Smooth muscle cell of the brain vasculature (primary cell): ENCODE results near the gene DAP3.
"Not testable (repeated sequence)": the region's sequence is repeated elsewhere in the genome, so short reads cannot be mapped to it uniquely, and the experiment has no call there.

ENCODE experiments used
- DNase-seq: peaks from one replicate; pipeline ENCODE4 v3.0.0-alpha.2; 2012; ENCODE audit warnings: low read depth, low spot score

Gene DAP3

DNA sequence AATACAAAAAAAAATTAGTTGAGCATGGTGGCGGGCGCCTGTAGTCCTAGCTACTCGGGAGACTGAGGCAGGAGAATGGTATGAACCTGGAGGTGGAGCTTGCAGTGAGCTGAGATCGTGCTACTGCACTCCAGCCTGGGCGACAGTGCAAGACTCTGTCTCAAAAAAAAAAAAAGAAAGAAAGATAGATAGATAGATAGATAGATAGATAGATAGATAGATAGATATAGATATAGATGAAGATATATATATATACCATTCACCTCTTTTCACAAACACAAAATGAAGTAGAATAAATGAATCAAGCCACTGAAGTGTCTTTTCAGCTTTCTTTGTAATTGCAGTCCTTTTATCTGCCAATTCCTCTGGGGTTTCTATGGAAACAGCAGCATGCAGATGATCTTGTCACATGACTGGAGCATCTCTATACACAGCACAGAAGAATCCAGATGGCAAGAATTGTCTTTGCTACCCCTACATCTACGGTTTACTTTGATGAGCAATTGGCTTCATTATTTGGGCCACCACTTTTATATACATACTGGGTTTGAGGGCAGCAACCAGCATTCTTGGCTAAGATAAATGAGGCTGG is 29.7 kb downstream of the DAP3 start:
- DNase-seq, result not testable (repeated sequence)

DNA sequence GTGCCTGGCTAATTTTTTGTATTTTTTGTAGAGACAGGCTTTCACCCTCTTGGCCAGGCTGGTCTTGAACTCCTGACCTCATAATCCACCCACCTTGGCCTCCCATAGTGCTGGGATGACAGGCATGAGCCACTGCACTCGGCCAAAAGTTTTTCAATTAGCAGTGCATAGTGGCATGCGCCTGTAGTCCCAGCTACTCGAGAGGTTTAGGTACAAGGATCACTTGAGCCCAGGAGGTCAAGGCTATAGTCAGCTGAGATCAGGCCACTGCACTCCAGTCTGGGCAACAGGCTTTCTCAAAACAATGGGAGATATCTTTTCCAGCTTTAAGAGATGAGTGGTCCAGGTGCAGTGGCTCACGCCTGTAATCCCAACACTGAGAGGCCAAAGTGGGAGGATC is 30.8 kb downstream of the DAP3 start:
- DNase-seq, result no peak

DNA sequence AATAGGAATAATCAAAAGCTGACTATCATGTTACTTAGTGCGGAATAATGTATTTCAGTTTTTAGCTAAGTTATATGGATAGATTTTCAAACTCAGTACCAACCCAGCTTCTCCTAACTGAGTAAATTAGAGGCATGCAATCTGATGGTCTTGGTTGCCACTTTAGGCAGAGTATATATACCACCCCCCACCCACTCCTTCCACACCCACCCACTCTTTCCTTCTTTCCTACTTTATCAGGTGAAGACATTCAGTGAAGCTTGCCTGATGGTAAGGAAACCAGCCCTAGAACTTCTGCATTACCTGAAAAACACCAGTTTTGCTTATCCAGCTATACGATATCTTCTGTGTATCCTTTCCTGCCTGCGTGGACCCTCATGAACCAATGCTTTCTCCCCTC is 36.3 kb downstream of the DAP3 start:
- no peak for DNase-seq

DNA sequence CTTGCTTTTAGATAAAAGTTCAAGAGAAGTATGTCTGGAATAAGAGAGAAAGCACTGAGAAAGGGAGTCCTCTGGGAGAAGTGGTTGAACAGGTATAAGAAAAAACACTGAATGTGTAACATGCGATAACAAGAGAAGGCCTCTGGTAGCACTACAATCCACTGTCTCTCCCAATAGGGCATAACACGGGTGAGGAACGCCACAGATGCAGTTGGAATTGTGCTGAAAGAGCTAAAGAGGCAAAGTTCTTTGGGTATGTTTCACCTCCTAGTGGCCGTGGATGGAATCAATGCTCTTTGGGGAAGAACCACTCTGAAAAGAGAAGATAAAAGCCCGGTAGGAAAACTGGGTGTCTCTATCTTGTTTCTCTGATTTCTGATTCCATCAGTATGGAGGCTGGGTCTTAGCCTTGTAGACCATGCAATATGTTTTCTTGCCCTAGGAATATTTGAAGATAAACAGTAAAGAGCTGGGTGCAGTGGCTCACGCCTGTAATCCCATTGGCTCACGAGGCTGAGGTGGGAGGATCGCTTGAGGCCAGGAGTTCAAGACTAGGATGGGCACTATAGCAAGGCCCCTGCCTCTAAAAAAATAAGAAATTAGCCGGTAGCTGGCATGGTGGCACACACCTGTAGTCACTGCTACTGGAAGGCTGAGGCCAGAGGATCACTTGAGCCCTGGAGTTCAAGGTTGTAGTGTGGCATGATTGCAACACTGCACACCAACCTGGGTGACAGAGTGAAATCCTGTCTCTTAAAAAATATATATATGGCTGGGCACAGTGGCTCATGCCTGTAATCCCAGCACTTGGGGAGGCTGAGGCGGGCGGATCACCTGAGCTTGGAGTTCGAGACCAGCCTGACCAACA is 40.4 kb downstream of the DAP3 start:
- DNase-seq, result peak; percentile 36

DNA sequence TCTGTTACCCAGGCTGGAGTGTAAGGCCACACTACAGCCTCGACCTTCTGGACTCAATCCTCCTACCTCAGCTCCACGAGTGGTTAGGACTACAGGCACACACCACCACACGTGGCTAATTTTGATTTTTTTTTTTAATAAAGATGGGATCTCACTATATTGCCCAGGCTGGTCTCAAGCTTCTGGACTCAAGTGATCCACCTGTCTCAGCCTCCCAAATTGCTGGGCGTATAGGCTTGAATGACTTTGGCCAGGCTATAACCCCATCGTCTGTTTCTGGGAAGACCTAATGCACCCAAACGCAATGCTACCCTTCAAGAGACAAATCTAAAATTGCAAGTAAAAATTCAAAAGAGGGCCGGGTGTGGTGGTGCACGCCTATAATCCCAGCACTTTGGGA is 52.1 kb downstream of the DAP3 start:
- DNase-seq, result no peak

DNA sequence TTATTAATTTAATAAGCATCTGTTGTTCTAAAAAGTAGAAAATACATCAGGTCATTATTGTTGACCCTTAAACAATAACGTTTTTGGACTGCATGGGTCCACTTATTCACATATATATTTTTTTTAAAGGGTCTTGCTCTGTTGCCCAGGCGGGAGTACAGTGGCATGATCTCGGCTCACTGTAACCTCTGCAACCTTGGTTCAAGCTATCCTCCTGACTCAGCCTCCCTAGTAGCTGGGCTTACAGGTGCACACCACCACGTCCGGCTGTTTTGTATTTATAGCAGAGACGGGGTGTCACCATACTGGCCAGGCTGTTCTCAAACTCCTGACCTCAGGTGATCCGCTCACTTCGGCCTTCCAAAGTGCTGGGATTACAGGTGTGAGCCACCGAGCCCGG is 53.0 kb downstream of the DAP3 start:
- DNase-seq, result no peak

DNA sequence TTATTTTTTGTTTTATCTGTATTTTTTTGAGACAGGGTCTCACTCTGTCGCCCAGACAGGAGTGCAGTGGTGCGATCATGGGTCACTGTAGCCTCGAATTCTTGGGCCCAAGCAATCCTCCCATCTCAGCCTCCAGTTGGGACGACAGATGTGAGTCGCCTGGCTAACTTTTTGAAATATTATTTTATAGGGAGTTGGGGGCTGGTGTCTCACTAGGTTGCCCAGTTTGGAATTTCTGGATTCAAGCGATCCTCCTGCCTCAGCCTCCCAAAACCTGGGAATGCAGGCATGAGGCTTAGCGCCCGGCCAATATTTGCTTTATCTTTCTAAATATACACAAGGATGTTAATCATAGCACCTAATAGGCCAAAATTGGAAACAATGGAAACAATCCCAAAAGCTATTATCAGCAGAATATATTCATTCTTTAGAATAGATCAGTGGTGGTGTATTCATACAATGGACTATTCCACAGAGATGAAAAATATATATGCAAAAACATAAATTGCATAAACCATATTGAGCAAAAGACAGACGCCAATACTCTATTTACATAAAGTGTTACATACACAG is 55.9 kb downstream of the DAP3 start:
- DNase-seq, result no peak

DNA sequence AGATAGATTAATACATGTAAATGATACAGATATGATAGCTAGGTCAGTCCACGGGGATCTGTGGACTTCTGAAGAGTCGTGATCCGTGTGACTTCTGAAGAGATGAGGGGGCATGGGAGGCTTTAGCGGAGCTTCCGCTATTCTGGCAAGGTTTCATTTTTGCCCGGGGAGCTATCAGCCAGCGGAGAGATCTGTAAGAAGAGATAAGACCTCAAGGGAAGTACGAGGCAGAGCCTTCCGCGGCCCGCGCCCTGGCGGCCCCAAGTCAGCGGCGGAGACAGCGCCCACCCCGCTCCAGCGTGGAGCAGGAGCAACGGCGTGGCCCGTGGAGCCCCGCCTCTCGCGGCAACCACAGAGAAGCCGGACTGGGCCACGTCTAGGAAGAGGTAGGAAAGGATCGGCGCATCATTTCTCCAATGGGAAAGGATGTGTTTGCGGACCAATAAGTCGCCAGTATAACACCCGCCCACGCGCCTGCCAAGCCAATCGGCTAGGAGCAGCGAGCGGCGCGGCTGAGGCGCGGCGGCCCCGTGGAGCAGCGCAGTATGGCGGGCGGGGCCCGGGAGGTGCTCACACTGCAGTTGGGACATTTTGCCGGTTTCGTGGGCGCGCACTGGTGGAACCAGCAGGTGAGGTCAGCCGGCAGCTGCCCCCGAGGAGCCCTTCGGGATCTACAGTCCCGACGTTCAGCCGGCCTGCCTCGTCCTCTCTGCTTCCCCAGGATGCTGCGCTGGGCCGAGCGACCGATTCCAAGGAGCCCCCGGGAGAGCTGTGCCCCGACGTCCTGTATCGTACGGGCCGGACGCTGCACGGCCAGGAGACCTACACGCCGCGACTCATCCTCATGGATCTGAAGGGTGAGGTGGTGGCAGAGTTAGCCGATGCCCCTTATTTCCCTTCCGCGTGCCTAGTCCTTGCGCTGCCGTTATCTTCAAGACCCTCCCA is 56.7 kb downstream of the DAP3 start:
- DNase-seq, result peak; percentile 86

DNA sequence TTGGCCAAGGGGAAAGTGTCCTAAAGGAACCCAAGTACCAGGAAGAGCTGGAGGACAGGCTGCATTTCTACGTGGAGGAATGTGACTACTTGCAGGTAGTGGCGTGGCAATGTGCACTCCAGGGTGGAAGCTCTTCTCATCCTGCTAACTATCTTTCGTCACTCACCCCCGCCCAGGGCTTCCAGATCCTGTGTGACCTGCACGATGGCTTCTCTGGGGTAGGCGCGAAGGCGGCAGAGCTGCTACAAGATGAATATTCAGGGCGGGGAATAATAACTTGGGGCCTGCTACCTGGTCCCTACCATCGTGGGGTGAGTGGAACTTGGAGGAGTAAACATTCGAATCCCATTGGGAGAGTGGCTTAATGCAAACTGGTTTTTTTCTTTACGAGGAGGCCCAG is 58.7 kb downstream of the DAP3 start:
- not testable (repeated sequence) for DNase-seq

DNA sequence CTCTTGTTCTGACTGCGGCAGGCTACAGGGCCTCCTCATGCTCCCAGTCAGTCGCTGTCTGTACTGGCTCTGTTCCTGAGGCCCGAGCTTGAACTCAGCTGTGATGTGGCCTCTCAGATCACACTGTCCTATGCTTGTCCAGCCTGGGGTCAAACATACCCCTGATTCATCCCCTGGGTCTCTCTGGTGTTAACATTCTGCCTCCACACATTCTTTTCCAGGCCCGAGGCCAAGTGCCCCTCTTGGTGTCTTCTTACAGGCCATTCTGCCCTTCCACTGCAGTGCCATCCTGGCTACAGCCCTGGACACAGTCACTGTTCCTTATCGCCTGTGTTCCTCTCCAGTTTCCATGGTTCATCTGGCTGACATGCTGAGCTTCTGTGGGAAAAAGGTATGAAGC is 59.2 kb downstream of the DAP3 start:
- DNase-seq, result not testable (repeated sequence)

DNA sequence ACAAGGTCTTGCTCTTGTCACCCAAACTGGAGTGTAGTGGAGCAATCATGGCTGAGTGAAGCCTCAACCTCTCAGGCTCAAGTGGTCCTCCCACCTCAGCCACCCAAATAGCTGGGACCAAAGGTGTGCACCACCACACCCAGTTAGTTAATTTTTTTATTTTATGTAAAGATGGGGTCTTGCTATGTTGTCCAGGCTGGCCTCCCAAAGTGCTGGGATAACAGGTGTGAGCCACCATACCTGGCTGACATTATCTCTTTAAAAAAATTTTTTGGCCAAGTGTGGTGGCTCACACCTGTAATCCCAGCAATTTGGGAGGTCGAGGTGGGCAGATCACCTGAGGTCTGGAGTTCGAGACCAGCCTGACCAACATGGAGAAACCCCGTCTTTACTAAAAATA is 70.1 kb downstream of the DAP3 start:
- not testable (repeated sequence) for DNase-seq

DNA sequence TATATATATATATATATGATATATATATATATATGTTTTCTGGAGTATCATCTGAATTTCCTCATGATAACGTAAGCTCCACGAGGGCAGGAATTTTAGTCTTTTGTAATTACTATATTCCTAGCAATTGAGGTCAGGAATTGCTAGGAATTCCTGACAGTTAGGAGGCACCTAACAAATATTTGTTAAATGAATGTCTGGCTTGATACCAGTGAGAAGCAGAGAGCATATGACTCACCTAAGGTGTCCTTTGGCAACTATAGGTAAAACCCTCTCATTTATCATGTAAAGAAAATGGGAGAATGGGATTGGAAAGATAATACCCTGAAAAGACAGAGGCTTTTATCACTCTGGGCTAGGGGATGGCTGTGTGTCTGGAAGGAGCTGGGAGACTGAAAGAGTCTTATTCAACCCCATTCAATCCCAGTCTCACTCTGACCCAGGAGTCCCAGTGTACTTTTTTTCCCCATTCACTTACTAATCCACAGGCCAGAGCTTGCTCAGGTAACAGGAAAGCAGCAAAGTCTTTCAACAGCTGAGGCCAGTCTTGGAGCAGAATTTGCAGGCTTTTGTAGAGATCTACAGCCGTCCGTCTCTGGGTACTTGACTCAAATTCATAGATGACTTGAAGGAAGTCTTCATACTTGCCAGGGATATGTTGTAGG is 71.2 kb downstream of the DAP3 start:
- DNase-seq, result no peak

DNA sequence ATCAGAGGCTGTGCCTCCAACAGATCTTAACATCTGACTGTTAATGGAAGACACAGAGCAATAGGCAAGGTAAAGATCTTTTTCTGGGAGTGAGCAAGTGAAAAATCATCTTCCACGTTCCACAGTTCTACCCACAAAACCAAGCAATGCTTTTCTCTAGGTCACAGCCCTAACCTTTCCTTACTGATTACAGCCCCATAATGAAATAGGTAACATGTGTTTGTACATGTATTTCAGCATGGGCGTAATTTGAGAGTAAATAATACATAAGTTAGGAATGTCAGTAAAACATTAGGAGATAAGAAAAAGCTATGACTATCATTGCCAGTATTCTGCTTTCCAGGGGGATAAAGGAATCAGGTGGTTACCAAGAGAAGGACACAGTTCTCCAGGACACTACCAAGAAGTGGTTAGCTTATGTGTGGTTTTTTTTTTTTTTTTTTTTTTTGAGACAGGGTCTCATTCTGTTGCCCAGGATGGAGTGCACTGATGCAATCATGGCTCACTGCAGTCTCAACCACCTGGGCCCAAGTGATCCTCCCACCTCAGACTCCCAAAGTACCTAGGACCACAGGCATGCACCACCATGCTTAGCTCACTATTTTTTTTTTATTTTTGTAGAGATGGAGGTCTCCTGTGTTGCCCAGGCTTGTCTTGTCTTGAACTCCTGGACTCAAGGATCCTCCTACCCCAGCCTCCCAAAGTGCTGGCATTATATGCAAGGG is 72.0 kb downstream of the DAP3 start:
- DNase-seq, result no peak

DNA sequence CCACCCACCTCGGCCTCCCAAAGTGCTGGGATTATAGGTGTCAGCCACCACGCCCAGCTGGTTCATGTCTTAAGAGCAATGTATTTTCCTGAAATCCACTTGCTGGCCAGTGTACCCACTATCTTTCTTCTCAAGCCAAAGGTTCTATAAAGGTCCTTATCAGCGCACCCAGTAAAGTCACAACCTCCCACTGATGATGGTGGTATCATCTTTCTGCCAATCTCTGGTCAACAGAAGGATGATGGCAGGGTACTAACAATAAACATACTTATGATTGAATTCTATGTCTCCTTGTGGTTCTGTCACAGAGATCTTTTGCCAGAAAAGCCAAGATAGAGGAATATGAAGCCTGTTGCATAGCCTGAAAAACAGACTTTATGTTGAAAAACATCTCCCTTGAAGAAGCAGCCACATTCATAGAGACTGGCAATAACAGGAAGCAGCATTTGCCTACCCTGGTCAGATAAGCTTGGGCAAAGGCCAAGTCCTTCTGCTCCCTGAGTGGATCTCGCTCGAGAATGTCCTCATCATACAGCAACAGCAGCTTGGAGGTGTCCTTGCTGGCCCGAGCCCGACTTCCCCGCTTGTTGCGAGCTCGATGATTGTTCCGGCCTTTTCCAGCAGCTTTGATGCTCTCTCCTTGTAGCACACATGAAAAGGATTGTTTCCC is 73.0 kb downstream of the DAP3 start:
- no peak for DNase-seq

DNA sequence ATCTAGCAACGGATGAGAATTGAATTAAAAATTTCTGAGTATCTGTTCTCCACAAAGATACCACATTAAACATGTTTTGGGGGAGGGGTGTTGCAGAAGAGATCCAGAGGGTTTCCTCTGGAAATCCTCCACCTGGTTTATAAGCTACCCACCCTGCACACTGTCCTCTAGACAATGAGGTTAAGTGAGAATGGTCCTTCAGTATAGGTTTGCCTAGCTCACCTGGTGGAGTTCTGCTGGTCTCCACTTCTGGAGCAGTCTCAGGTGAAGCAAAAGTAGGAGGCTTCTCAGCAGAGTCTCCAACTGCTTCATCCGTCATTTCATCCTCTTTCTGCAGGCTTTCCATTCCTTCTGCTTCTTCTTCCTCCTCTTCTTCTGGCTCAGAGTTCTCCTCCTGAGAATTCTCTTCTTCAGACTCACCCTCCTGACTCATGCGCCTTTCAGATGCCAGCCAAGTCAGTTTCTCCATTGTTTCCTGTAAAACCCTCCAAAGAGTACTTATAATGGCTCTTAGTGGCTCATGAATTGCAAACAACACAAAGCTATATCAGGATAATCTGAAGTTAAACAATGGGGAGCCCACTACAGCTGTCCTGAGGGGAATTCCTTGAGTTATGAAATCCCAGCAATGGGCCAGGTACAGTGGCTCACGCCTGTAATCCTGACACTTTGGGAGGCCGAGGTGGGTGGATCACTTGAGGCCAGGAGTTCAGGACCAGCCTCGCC is 74.4 kb downstream of the DAP3 start:
- peak; percentile 21 for DNase-seq

DNA sequence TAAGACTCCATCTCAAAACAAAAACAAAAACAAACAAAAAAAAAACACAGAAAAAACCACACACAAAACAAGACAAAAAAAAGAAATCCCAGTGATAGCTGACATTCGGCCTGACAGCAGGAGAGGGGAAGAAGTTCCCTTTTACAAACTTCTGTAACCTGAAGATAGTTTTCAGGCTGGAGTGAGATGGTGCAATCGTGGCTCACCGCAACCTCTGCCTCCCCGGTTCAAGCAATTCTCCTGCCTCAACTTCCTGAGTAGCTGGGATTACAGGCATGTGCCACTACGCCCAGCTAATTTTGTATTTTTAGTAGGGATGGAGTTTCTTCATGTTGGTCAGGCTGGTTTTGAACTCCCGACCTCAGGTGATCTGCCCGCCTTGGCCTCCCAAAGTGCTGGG is 75.1 kb downstream of the DAP3 start:
- not testable (repeated sequence) for DNase-seq

DNA sequence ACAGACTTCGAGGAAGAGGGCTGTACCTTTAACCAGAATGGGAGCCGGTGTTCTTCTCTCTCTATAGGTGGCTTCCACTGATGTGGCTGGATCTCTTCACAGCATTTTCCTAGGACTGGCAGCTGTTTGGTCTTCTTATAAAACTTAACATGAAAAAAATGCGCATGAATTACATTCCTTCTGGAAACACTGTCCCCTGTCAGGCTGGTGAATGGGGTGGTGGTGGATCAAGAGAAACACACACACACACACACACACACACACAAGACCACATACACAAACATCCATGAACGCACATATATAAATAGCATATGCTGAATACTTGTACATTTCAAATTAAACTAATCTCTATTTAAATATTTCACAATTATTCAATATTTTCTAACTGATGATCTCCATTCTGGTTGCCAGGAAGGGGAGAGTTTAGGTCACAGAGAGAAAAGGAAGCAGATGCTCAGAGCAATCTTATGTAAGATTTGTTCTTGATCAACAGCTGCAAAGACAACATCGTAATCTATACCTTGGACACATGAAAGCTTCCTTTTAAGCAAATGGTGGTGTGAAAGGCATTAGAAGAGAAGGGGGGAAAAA is 78.6 kb downstream of the DAP3 start:
- DNase-seq, result not testable (repeated sequence)

DNA sequence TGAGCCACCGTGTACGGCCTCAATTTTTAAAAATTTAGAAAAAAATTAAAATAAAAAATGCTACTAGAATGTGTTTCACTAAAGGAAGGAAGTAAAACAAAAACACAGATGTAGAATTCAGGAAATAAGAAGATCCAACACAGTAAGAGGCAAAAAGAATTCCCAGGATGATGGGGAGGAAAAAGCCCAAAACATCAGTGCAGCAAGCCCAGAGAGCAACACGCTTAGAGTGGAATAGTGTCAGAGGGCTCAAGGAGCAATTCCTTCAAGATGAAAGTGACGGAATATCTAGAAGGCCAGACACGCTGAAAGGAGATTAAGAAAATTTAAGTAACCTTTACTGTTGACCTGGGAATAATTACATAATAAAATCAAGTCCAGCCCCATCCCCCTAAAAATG is 80.4 kb downstream of the DAP3 start:
- DNase-seq, result no peak

DNA sequence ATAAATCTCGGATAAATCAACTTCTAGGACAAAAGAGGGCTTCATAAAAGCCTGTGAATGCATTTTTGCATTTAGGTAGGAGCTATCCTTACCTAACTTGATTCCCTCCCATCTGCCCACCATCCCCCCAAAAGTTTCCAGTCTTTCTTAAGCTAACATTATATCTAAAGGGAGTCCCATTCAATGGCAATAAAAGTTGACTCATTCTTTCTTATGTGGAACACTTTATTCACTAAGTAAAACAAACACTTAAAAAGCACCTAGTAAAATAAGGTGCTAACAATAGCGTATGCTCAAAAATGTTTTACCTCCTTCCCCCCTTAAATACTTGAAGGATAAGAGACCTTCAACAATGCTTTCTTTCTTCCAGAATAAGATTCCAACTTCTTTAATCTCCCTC is 84.3 kb downstream of the DAP3 start:
- no peak for DNase-seq
